ENCODE measurements around the gene NOTUM.

Gene NOTUM

DNA sequence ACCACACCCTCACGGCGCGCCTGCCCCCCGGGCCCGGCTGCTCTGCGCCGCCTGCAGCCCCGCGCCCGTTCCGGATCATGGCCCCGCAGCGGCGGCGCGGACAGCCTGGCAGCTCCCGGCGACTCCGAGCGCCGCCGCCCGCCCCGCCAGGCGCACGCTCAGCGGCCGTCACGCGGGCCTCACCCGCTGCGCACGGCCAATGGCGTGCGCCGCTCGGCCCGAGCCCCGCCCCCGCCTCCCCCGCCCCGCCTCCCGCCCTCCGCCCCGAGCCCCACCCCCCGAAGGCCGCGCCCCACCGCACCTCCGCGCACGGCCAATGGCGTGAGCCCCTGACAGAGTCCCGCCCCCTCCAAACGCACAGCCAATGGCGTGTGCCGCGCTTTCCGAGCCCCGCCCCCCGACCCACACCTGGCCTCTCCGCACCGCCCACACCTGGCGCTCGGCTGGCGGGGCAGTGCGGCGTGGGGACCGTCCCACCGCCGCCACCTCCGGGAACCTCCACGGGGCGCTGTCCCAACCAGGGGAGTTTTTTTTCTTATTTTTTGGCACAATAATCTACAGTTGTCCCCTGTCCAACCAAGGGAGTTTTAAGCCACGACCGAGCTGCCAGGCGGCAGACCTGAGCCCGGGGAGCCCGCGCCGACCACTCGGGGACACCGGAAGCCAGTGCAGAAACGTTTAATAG is 49.6 kb downstream of the NOTUM start, which contains the start of gene PCYT2:
Gene PCYT2 (minus strand): TSS at position 123 of the 685 bp plus-strand sequence. CDS start 44 bp downstream, at position 79.
- DNase-seq (ENCODE audit: low read depth in 4 of 4, low spot score in 1 of 4) = peak; percentile 75 to 92 (median 83)

GRCh38 chr17:81910840-81911276 is 50.1 kb downstream of the NOTUM start:
- no peak for DNase-seq (ENCODE audit: low read depth in 4 of 4, low spot score in 1 of 4)

GRCh38 chr17:81909966-81910839 is 50.8 kb downstream of the NOTUM start:
- DNase-seq (ENCODE audit: low read depth in 4 of 4, low spot score in 1 of 4) = no peak

DNA sequence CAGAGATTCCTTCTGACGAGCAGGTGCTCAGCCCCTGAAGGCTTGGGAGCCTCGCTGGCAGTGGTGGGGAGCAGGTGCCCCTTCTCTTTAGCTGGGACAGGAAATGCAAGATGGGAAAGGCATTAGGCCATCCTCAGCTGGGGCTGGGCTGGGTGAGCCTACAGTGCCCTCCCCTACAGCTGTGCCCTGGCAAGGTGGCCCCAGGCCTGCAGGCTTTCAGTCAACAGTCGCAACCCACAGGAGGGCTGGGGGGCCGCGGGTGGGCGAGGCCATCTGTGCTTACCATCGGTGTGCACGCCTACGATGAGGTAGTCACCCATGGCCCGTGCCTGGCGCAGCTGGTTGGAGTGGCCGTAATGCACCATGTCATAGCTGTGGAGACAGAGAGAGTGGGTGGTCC is 51.8 kb downstream of the NOTUM start:
- no peak for DNase-seq (ENCODE audit: low read depth in 4 of 4, low spot score in 1 of 4)

DNA sequence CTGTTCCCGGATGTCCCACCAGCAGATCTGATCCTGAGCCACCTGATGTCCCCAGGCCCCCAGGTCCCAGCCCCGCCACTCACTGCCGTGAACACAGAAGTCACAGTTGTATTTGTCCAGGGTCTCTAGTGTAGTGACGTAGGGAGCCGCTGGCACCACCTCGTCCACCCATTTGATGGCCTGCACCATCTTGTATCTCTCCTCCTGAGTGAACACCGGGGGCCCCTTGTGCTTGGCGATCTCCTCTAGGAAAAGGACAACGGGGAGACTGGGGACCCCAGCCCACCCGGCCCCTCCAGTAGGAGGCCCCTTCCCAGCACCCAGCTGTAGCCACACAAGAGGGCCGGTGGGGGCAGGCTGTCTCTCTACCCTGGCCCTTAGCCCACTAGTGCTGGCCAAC is 52.2 kb downstream of the NOTUM start:
- DNase-seq (ENCODE audit: low read depth in 4 of 4, low spot score in 1 of 4) = no peak

- no peak for DNase-seq (ENCODE audit: low read depth in 4 of 4, low spot score in 1 of 4)
Observed at GRCh38 chr17:81907219-81908145, 53.5 kb downstream of the NOTUM start.

GRCh38 chr17:81906476-81907218 is 54.3 kb downstream of the NOTUM start:
- DNase-seq (ENCODE audit: low read depth in 4 of 4, low spot score in 1 of 4) = no peak

- DNase-seq (ENCODE audit: low read depth in 4 of 4, low spot score in 1 of 4) = no peak
Observed at GRCh38 chr17:81905993-81906392, 55.0 kb downstream of the NOTUM start.

DNA sequence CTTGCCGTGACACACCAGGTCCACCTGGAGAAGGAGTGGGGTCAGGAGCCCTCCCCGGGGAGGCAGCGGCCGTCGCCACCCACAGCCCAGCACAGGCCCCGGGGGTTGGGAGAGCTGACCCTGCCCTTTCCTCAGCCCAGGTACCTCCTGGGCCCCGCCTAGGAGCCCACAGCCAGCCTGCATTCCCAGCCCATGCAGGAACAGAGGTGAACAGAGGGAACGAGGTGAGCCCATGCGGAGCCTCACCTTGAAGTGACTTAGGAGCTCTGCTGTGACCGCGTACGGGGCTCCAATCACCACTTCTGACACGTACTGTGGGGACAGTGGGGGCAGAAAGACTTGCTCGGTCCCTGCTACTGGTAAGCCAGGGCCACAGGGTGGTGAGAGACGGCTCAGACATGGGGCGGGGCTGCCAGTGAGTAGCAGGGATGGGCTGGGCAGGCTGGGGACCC is 55.5 kb downstream of the NOTUM start:
- DNase-seq (ENCODE audit: low read depth in 4 of 4, low spot score in 1 of 4) = no peak

DNA sequence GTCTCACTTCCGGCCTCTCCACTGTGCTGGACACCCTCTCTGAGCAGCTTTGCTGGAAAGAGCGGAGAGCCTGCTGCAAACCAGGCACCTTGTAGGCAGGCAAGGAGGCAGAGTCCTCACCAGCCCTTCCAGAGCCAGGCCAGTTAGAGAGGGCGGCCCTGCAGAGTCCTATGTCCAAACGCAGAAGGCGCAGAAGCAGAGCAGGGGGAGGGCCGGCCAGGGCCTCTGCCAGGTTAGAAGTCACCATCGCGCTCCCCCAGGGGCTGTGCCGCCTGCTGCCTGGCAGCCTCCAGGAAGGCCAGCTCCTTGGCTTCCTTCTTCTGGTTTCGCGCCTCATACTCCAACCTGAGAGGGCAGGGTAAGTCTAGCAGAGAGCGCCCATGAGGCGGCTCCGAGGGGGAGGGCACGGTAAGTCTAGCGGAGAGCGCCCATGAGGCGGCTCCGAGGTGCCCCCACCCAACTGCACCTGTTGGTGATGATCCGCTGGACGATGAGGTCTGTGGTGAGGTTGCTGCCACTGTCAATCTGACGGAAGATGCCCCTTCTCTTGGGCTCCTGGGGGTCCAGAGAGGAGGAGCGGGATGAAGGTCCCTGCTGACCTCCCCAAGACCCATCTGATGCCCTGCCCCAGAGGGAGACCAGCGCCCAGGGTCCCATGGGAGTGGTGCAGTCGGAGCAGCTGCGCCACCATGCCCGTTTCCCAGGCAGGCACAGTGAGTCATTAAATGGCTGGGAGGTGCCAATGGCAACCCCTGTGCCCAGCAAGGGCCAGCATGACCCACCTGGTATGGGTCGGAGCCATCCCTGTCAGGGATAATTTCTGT is 56.2 kb downstream of the NOTUM start:
- no peak for DNase-seq (ENCODE audit: low read depth in 4 of 4, low spot score in 1 of 4)

DNA sequence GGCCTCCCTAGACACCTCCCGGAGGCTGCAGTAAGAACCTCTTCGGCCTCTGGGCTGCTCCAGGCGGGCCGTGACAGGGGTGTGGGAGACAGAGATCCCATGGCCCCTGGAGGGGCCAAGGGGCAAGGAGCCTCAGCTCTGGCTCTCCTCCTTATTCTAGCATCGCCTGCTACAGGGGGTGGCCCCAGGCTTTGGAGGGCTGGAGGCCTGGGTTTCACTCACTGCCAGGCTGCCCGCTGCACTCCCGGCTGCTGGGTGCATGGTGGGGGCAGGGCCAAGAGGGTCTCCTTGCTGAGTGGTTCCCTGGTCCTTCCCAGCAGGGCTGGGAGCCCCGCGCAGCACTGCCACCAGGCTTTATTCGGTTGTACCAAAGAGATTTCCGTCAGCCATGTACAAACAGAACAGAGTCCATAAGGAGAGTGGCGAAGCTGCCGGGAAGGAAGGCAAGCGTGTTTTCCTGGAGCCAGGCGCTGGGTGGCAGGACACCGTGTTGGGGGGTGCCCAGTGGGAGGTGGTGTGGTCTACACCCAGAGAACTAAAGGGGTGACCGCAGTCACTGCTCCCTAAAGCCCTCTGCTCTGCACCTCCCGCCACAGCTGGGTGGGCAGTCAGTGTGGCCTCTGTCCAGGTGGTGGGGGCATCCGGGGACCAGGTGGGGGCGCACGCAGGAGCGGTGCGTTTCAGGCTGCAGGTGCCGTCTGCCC is 56.9 kb downstream of the NOTUM start:
- no peak for DNase-seq (ENCODE audit: low read depth in 4 of 4, low spot score in 1 of 4)

DNA sequence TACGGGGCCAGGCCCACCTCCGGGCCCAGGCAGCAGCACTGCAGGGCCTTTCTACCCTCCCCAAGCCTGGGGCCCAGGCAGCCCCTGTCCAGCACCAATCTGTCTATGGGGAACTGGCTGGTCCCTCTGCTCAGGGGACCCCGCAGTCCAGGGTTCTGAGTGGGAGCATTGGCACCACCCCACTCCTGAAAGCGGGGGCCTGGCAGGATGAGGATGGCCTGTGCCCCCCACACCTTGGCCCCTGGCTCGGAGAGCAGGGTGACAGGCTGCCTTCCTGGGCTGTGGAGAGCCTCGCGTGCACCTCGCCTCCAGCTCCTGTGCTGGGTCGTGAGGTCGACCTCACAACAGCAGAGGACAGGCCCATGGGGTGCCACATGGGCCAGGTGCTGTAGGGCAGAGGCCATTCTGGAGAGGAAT is 57.6 kb downstream of the NOTUM start:
- no peak for DNase-seq (ENCODE audit: low read depth in 4 of 4, low spot score in 1 of 4)

DNA sequence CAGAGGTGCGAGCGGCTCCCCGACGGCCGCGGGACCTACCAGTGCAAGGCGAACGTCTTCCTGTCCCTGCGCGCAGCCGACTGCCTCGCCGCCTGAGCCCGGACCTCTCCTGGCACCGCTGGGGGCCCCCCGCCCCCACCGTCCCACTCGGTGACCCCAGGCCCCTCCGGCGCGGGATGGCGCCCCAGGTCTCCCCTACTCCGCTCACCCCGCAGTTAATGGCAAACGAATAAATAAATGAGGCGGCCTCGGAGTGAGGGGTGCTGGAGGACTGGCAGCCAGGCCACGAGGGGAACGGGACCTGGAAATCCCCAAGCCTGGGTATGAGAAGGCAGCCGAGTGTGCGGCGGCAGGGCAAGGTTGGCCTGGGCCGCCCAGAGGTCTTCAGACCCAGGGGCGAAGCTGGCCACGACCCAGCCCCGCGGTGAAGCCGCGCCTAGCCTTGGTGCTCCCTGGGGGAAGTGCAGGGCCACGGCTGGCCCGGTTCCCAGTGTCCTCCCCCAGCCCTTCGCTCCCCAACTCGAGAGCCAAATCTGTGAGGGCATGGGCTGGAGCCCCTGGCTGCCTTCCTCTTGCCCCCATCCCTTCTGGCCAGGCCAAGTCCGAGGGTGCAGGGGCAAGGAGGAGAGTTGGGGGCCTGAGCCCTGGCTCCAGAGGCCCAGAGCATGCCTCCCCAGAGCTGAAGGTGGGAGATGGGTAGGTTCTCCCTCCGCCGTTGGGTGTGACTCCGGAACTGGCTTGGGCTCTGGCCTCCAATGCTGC is 58.2 kb downstream of the NOTUM start:
- DNase-seq (ENCODE audit: low read depth in 4 of 4, low spot score in 1 of 4) = no peak
